Hepatic stellate cell (primary cell): ENCODE results near the gene GLIPR1.
"Not testable (repeated sequence)": the region's sequence is repeated elsewhere in the genome, so short reads cannot be mapped to it uniquely, and the experiment has no call there.

ENCODE experiments used
- DNase-seq: peaks from one replicate; pipeline ENCODE4 v3.0.0; 2011; ENCODE audit warnings: low spot score

Gene GLIPR1

GRCh38 chr12:75476071-75476470, 4.5 kb upstream of the GLIPR1 start:
- DNase-seq, result no peak

DNA sequence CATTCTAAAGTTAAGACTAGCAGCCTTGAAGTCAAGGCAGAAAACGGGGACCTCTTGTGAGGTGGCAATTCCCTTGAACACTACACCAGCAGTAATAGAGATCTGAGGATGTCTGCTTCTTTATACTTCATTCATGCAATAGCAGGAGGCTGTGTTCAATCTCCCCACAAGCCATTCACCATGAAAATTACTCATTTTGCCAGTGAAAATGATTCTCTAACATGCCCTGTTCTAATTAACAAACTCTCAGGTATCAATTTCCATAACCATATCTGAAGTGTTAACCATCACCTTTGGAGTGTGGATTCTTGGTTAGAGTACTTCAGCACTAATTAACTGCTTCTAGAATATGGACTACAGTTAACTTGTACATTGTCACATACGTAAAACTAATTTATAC, 3.4 kb upstream of the GLIPR1 start:
- DNase-seq, result no peak

GRCh38 chr12:75478116-75478794, 2.3 kb upstream of the GLIPR1 start:
- no peak for DNase-seq

GRCh38 chr12:75479963-75480461, 543 bp upstream of the GLIPR1 start:
- no peak for DNase-seq

GRCh38 chr12:75481013-75481705, 604 bp downstream of the GLIPR1 start:
- no peak for DNase-seq

DNA sequence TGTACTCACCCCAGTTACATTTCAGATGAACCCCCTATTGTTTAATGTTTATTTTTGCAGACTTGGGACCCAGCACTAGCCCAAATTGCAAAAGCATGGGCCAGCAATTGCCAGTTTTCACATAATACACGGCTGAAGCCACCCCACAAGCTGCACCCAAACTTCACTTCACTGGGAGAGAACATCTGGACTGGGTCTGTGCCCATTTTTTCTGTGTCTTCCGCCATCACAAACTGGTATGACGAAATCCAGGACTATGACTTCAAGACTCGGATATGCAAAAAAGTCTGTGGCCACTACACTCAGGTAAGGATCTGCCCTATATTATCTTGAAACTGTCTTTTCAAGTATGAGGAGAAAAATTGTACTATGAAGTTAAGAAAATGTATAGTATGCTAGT, 1.2 kb downstream of the GLIPR1 start:
- no peak for DNase-seq

- DNase-seq, result no peak
Observed at GRCh38 chr12:75482646-75483045, 2.1 kb downstream of the GLIPR1 start.

DNA sequence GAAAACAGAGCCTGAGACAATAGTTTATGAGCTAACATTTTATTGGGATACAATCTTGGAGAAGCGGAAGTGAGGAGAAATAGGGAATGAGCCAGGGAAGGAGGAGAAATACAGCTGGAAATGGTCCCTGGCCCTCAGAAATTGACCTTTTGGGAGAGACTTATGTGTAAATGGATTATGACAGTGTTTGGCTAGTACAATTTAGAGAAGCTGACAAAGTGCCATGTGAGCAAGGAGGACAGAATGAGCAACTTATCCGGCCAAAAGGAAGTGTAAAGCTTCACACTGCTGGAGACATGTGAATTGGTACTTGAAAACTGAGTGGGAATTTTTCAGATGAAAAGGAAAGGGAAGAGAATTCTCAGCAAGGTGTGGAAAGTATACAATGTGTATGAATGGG, 2.9 kb downstream of the GLIPR1 start:
- DNase-seq, result no peak

DNA sequence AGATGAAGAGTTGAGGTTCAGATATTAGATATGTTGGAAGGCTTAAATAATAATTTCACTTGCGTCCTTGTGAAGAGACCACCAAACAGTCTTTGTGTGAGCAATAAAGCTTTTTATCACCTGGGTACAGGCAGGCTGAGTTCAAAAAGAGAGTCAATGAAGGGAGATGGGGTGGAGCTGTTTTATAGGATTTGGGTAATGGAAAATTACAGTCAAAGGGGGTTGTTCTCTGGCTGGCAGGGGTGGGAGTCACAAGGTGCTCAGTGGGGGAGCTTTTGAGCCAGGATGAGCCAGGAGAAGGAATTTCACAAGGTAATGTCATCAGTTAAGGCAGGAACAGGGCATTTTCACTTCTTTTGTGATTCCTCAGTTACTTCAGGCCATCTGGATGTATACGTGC, 3.9 kb downstream of the GLIPR1 start:
- not testable (repeated sequence) for DNase-seq

GRCh38 chr12:75487308-75487707, 6.8 kb downstream of the GLIPR1 start:
- no peak for DNase-seq

DNA sequence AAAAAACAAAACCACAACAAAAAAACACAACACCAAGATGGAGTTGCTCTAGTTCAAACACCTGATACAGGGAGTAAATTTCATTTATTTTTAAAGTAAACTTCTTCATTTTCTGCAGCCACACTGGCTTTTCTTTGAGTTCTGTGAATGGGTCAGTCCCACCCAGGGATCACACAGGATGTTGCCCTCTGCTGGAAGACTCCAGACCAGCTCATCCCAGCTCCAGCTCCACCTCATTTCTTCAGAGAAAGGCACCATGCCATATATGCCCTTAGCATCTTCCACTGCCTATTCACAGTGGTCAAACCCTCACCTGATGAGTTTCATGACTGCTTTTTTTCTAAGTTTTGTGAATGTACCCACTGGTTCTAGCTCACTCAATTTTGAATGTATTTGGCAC, 8.0 kb downstream of the GLIPR1 start:
- peak; percentile 54 for DNase-seq

- no peak for DNase-seq
Observed at GRCh38 chr12:75489187-75489586, 8.6 kb downstream of the GLIPR1 start.

GRCh38 chr12:75489613-75490210, 9.2 kb downstream of the GLIPR1 start:
- no peak for DNase-seq

- no peak for DNase-seq
Observed at GRCh38 chr12:75491169-75491568, 10.6 kb downstream of the GLIPR1 start.

- no peak for DNase-seq
Observed at GRCh38 chr12:75503459-75503858, 22.9 kb downstream of the GLIPR1 start.

DNA sequence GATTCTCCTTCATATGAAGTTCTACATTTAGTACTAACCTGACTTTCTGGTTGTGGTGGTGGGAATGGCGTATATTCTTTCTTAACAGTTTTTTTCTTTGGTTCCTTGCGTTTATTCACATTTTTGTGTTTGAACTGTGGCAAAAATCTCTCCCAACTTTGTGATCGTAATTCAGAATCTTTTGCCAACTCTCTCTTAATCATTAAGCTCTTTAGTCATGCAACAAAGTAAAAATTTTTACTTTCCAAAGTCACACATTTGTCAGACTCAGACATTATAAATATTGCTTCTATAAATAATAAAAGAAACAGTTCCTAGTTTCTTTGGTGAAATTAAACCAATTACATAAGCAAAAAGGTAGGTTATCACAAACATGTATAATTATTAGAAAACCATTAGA, 23.3 kb downstream of the GLIPR1 start:
- DNase-seq, result no peak

DNA sequence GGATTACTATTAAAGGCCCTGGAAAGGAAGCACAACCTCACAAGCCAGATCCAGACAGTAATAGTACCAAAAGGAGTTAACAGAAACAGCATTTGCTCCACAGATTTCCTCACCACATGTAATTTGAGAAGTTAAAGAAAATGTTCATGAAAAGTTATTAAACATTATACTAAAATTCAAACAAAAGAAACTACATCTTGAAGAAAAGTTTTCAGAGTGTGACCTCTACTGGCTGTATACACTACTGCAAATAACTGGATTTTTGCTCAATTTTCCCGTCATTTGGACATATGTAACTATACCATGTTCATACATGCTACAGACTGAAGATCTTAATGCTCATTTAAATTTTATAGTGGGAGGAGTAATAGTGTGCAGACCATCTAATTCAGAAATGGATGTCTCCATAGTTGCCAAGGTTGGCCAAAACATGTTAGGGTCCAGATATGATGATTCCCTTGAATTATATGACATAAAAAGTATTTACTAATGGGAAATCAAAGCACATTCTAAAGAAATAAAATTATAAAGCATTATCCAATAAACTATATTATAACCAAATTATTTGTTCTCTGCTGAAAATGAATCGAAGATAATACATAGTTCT, 25.3 kb downstream of the GLIPR1 start:
- no peak for DNase-seq

DNA sequence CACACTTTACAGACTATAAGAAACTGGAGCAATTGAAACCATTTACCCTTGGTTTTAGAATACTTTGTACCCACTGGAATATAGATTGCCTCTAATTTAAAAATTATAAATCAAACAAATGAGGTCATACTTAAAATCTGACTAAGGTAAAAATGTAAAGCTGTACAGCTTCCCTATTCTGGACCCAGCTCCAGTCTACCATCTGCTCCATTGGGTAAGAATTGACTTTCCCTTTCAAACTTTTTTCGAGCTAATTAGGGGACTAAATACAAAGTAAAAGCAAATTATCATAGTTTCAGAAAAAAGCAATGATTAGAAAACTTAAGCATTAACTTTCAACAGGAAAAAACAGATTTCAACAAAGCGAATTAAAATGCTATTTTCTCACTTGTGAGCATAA, 26.5 kb downstream of the GLIPR1 start:
- no peak for DNase-seq

GRCh38 chr12:75508159-75508558, 27.6 kb downstream of the GLIPR1 start:
- no peak for DNase-seq

GRCh38 chr12:75509621-75510020, 29.1 kb downstream of the GLIPR1 start:
- DNase-seq, result no peak

DNA sequence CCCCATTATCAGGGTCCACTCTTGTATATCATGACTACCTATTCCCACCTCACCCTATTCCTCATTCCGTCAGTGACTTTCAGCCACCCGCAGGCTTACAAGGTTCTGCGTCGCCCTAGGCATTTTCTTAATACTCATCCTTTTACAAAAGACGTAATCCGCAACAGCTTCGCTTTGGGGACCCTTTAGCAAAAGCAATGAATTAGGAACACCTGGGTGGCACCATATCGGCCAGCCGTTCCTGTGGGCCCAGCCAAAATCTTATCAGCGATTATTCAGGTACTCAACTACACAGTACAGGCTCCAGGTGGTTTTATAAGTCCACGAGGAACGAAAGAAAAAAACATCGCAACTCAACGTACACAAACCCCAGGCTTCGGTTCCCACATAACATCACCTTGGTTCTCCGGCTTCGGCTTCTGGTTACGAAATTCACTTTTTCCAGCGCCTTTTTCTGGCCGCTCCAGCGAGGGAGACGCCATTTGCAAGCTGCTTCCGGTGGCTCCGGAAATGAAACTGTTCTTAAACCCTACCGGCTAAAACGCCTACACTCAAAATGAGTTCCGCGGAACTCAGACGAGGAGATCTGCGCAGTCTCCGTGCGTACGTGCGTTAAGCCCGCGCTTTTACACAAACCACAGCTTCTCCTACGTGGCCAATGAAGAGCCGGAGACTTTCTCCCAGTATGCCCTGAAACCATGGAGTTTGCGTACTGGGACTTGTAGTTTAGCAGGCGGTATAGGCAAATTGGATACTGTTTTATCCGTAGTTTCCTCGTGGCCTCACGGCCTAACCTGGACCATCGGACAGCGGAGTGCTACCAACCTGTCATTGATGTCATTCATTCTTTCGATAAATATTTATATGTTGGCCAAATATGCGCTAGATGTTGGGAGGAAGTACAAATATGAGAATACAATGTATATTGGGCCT, 30.8 kb downstream of the GLIPR1 start, which contains the start of gene KRR1:
Gene KRR1, minus strand, starts transcription at position 494 of the 933 bp plus-strand sequence. Its CDS starts 12 bp downstream, at position 482.
- peak; percentile 72 for DNase-seq

- DNase-seq, result not testable (repeated sequence)
Observed at GRCh38 chr12:75521224-75521623, 40.7 kb downstream of the GLIPR1 start.
